ENCODE data around the gene ELOA2.

ELOA2 gene, protein sequence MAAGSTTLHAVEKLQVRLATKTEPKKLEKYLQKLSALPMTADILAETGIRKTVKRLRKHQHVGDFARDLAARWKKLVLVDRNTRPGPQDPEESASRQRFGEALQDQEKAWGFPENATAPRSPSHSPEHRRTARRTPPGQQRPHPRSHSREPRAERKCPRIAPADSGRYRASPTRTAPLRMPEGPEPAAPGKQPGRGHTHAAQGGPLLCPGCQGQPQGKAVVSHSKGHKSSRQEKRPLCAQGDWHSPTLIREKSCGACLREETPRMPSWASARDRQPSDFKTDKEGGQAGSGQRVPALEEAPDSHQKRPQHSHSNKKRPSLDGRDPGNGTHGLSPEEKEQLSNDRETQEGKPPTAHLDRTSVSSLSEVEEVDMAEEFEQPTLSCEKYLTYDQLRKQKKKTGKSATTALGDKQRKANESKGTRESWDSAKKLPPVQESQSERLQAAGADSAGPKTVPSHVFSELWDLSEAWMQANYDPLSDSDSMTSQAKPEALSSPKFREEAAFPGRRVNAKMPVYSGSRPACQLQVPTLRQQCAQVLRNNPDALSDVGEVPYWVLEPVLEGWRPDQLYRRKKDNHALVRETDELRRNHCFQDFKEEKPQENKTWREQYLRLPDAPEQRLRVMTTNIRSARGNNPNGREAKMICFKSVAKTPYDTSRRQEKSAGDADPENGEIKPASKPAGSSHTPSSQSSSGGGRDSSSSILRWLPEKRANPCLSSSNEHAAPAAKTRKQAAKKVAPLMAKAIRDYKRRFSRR

DNA sequence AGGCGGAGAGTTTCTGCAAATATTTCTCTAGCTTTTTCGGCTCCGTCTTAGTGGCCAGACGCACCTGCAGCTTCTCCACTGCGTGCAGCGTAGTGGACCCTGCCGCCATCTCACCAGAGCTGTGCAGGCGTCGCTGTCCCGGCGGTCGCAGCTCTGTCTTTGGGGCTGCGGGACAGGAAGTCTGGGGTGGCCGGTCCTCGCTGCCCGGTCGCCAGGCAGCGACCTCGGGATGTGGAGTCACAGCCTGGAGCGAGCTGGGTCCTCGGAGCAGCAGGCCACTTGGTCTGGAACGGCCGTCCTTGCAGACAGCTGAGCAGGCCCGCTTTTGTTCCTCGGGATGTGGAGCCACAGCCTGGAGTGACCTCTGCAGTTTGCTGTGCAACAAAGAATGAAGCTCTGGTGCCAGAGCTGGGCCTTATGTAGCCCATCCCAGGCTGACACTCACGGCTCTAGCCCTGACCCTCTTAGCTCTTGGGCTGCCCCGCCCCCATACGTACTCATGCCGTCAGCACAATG lies at the start of gene ELOA2:
Gene ELOA2, minus strand, starts transcription at position 466 of the 516 bp plus-strand sequence. Its CDS starts 357 bp downstream, at position 109.
- Histone ChIP-seq H3K36me3 (ENCODE audit: insufficient read depth) (no peaks in the 10 kb centered on the region), H3K4me1 (ENCODE audit: low read depth, poor library complexity, severe bottlenecking) (no peaks in the 10 kb centered on the region), H3K9ac (no peak within 1 kb of the TSS), H3K4me3 (IDR thresholded peaks at IDR 0.05; ENCODE audit: insufficient read depth, low read depth, low read length) (no peak within 1 kb of the TSS), H3K79me2 (ENCODE audit: insufficient read depth, low read depth) (no peaks in the 10 kb centered on the region), H3K27me3 (ENCODE audit: insufficient read depth, low read depth) (no peaks in the 10 kb centered on the region), H2AFZ (ENCODE audit: low read depth) (no peak within 1 kb of the TSS), H3K27ac (no peak within 1 kb of the TSS), H3K4me2 (no peak within 1 kb of the TSS), H4K20me1 (ENCODE audit: insufficient read depth) (no peaks in the 10 kb centered on the region)
- TF ChIP-seq, protein P1, sequence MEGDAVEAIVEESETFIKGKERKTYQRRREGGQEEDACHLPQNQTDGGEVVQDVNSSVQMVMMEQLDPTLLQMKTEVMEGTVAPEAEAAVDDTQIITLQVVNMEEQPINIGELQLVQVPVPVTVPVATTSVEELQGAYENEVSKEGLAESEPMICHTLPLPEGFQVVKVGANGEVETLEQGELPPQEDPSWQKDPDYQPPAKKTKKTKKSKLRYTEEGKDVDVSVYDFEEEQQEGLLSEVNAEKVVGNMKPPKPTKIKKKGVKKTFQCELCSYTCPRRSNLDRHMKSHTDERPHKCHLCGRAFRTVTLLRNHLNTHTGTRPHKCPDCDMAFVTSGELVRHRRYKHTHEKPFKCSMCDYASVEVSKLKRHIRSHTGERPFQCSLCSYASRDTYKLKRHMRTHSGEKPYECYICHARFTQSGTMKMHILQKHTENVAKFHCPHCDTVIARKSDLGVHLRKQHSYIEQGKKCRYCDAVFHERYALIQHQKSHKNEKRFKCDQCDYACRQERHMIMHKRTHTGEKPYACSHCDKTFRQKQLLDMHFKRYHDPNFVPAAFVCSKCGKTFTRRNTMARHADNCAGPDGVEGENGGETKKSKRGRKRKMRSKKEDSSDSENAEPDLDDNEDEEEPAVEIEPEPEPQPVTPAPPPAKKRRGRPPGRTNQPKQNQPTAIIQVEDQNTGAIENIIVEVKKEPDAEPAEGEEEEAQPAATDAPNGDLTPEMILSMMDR (conservative IDR thresholded peaks at IDR 0.05; ENCODE audit: low read depth, low read length): no peak

DNA sequence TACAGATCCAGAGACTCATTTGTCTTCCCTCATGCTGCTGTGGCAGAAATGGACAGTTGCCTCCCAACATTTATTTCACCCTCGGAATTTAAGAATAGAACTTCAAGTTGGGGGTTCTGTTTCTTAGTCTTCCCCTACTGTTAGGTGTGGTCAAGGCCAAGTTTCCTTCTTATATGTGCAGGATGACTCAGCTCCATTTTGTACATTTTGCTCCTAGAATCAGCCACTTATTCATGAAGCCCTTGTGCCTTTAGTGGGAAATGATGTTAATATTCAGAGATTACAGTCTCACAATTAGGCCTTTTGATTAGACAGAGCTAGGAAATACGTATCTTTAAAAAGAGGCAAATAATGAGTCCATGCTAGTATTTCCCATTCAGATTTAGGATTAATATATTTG lies 46.2 kb upstream of the ELOA2 start:
- no peak overlapping the region for H2AFZ ChIP-seq (ENCODE audit: low read depth)
- H3K27ac ChIP-seq: no peak overlapping the region
- H4K20me1 ChIP-seq (ENCODE audit: insufficient read depth): no peaks in the 10 kb centered on the region
- no peak overlapping the region for H3K4me3 ChIP-seq (IDR thresholded peaks at IDR 0.05; ENCODE audit: insufficient read depth, low read depth, low read length)
- no peaks in the 10 kb centered on the region for H3K4me1 ChIP-seq (ENCODE audit: low read depth, poor library complexity, severe bottlenecking)
- H3K79me2 ChIP-seq (ENCODE audit: insufficient read depth, low read depth): no peaks in the 10 kb centered on the region
- TF ChIP-seq, protein P1 (conservative IDR thresholded peaks at IDR 0.05; ENCODE audit: low read depth, low read length): no peak
- no peak overlapping the region for H3K4me2 ChIP-seq
- no peaks in the 10 kb centered on the region for H3K36me3 ChIP-seq (ENCODE audit: insufficient read depth)
- H3K9ac ChIP-seq: no peak overlapping the region
- no peaks in the 10 kb centered on the region for H3K27me3 ChIP-seq (ENCODE audit: insufficient read depth, low read depth)

DNA sequence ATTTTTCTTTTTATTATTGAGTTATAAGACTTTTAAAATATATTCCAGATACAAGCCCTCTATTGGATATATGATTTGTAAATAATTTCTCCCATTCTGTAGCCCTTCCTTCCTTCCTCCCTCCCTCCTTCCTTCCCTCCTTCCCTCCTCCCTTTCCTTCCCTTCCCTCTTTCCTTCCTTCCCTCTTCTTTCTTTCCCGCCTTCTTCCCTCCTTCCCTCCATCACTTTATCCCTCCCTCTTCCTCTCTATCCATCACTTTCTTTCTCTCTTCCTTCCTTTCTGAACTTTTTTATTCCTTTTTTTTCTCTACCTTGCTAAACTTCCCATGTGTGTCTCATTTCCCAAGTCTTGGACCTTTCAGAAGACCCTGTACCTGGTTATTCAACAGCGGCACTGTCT lies 45.5 kb upstream of the ELOA2 start:
- no peak overlapping the region for H3K4me2 ChIP-seq
- no peak overlapping the region for H3K4me3 ChIP-seq (IDR thresholded peaks at IDR 0.05; ENCODE audit: insufficient read depth, low read depth, low read length)
- no peaks in the 10 kb centered on the region for H3K79me2 ChIP-seq (ENCODE audit: insufficient read depth, low read depth)
- no peaks in the 10 kb centered on the region for H3K36me3 ChIP-seq (ENCODE audit: insufficient read depth)
- no peak overlapping the region for H3K9ac ChIP-seq
- H3K27ac ChIP-seq: no peak overlapping the region
- H4K20me1 ChIP-seq (ENCODE audit: insufficient read depth): no peaks in the 10 kb centered on the region
- TF ChIP-seq, protein P1 (conservative IDR thresholded peaks at IDR 0.05; ENCODE audit: low read depth, low read length): no peak
- H3K27me3 ChIP-seq (ENCODE audit: insufficient read depth, low read depth): no peaks in the 10 kb centered on the region
- H3K4me1 ChIP-seq (ENCODE audit: low read depth, poor library complexity, severe bottlenecking): no peaks in the 10 kb centered on the region
- no peak overlapping the region for H2AFZ ChIP-seq (ENCODE audit: low read depth)

DNA sequence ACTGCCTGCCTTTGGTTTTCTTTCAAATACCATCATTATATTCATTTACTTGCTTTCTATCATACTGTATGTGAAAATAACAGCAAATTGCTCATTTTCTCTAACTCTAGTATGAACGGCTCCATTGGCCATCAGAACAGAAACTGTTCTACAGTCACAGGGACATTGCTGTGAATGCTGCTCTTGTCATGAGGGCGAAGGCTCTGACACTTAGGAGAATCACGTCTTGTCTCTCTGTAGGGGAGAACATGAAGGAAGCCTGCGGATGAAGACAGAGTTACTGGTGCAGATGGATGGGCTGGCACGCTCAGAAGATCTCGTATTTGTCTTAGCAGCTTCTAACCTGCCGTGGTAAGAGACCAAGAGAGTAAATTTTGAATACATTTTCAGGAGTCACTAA lies 41.7 kb upstream of the ELOA2 start:
- Histone ChIP-seq H3K27me3 (ENCODE audit: insufficient read depth, low read depth) (no peaks in the 10 kb centered on the region), H3K4me1 (ENCODE audit: low read depth, poor library complexity, severe bottlenecking) (no peaks in the 10 kb centered on the region), H2AFZ (ENCODE audit: low read depth) (no peak overlapping the region), H3K9ac (no peak overlapping the region), H3K36me3 (ENCODE audit: insufficient read depth) (no peaks in the 10 kb centered on the region), H3K4me2 (no peak overlapping the region), H3K4me3 (IDR thresholded peaks at IDR 0.05; ENCODE audit: insufficient read depth, low read depth, low read length) (no peak overlapping the region), H4K20me1 (ENCODE audit: insufficient read depth) (no peaks in the 10 kb centered on the region), H3K79me2 (ENCODE audit: insufficient read depth, low read depth) (no peaks in the 10 kb centered on the region), H3K27ac (no peak overlapping the region)
- TF ChIP-seq, protein P1 (conservative IDR thresholded peaks at IDR 0.05; ENCODE audit: low read depth, low read length): no peak
